HL-60 (cell line): ENCODE results near the gene ARL11.

Source experiments
- CTCF ChIP-seq: IDR thresholded peaks from one replicate; pipeline ENCODE4 v1.5.1; 2011; ENCODE audit warnings: low read length, control low read depth, inconsistent platforms; ENCODE audit not compliant: insufficient read depth
- REST ChIP-seq: IDR thresholded peaks from 2 replicates; pipeline ENCODE4 v1.6.1; 2012; ENCODE audit warnings: low read depth; ENCODE audit not compliant: insufficient replicate concordance

GRCh38 chr13:49632156-49632555 lies 3.8 kb downstream of the ARL11 start:
- no peak for TF ChIP-seq REST
- TF ChIP-seq CTCF: no peak
